CD1c-positive myeloid dendritic cell (primary cell): Measurements from ENCODE around the gene WDR43.

Source experiments
- DNase-seq: peaks from one replicate; pipeline ENCODE4 v3.0.0-alpha.2; 2016; ENCODE audit errors: extremely low spot score

WDR43 gene

DNA sequence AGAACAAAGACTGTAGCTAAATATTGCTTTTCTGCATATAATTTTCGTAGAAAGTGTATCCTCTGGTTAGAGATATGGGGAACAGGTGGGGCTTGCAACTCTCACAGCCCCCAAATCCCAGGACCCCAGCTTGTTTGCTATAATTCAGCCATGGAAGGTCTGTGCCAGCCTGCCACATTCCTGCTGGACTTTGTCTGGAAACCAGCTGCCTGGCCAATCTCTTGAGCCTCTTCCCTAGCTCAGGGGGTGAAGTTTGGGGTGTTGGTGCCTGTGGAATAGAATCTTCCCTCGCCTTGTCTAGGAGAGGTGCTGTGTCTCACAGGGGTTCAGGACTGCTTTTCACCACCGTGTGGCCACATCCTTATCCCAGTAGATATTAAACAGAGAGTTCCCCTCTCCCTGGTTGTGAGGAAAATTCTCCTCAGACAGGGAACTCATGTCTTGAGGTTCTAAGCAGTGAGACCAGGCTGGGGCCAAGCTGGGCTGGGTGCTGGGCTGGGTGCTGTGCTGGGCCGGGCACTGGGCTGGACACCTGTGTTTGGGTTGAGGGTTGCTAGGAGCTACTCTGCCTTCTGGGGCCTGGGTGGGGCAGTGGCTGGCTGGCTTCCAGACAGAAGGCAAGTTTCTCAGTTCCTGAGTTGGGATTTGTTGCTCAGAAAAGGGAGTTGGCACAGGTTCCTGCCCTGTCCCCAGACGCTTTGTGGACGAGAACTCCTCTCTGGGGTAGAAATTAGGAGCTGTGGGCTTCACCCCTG, 98.9 kb downstream of the WDR43 start:
- peak; percentile 25 for DNase-seq

DNA sequence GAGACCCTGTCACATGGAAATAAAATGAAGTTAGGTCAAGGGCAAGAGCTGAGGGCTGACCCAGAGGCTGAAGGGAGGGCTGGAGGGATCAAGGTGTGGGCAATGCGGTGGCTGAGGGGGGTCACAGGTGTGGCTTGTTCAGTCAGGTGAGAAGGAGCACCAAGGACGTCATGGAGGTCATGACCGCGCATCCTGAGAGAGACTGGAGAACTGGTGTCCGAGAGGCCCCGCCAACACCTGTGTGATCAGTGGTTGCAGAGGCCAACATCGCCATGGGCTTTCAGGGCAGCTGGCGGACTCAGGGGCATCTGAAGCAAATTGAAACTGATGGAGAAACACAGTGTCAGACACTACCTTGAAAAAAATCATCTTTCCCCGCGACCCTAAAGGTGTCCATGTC, 99.6 kb downstream of the WDR43 start:
- DNase-seq = no peak

DNA sequence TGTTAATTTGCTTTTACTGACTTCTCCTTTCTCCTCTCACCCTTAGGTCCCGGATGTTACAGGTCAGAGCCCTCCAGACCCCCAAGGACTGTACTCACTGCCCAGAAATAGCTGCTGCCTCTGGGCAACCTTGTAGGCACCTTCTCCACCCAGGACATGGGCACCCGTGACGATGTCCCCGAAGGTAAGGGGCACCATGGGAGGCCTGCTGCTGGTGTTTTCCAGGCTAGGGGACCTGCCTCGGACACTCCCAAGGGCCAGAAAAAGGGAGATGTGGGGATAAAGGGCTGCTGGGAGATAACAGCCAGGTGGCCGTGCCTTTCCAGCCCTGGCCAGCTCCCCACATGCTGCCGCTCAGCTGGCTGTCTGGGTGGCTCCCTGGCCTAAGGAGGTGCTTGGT, 100.2 kb downstream of the WDR43 start:
- DNase-seq = no peak

DNA sequence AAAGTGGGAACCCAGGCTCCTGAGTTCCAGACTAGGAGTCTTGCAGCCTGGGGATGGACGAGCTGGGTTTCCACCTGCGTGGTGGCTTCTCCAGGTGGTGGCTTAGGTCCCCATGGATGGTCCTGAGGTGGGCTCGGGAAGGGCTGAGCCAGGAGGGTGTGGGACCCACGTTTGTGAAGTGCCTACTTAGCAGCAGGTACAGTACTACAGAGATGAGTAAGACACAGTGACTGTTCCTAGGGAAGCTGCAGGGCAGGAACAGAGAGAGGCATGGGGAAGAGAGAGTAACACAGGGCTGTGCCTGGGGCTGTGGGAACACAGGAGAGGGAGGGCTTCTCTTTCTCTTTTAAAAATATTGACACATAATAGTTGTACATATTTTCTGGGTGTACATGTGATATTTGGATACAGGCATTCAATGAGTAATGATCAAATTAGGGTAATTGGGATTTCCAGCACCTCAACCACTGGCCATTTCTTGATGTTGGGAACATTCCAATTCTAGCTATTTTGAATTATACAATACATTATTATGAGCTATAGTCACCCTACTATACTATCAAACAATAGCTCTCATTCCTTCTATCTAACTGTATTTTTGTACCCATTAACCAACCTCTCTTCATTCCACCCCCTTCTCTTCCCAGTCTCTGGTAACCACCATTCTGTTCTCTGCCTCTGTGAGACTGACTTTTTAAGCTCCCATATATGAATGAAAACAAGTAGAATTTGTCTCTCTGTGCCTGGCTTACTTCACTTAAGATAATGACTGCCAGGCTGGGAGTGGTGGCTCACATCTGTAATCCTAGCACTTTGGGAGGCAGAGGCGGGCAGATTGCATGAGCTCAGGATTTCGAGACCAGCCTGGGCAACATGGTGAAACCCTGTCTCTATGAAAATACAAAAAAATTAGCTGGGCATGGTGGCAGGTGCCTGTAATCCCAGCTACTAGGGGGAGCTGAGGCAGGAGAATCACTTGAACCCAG, 101.6 kb downstream of the WDR43 start:
- DNase-seq = peak; percentile 29

DNA sequence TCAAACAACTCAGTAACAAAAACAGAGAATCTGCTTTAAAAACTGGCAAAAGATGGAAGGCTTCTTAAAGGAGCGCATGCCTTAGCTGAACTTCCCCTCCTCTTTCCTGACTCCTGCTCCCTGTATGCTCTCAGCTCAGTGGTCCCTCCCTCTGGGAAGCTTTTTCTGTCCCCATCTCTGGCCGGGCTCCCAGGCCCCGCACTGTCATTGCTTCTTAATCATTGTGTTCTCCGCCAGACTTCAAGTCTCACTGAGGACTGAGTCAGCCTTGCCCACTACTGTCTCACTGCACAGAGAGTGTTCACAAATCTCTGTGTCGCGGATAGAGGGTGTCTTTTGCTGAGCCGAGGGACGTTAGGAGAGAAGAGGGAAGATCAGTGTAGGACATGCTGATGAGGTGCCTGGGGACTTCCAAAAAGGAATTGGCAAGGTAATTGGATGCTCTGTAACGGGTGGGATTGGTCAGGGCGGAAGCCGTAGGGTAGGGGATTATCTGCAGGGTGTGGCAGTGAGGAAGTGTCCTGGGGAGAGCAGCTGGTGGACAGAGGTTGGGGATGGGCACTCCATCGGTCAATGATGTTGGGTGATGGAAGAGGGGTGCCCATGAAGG, 102.9 kb downstream of the WDR43 start:
- DNase-seq = no peak
